WERI-Rb-1 (cell line): ENCODE measurements around the gene PCYOX1L.
"Not testable (repeated sequence)": the region's sequence is repeated elsewhere in the genome, so short reads cannot be mapped to it uniquely, and the experiment has no call there.

Experiments used
- DNase-seq: peaks from one replicate; pipeline ENCODE4 v3.0.0-alpha.2; 2020
- H3K27ac ChIP-seq: fragments of 250-450 bp; sonication (Bioruptor Pico); 2 replicates; pipeline ENCODE4 v1.5.1; 2020; ENCODE audit warnings: mild to moderate bottlenecking, moderate library complexity
- H3K27me3 ChIP-seq: fragments of 250-450 bp; sonication (Bioruptor Pico); 2 replicates; pipeline ENCODE4 v1.5.1; 2021; ENCODE audit warnings: mild to moderate bottlenecking, low read depth, moderate library complexity; ENCODE audit not compliant: insufficient read depth, severe bottlenecking
- H3K36me3 ChIP-seq: fragments of 250-450 bp; sonication (Bioruptor Pico); 2 replicates; pipeline ENCODE4 v1.5.1; 2020; ENCODE audit warnings: mild to moderate bottlenecking, moderate library complexity
- H3K4me3 ChIP-seq: 2 replicates; pipeline ENCODE4 v1.5.1; 2011; ENCODE audit warnings: low read depth, mild to moderate bottlenecking, control low read depth, low read length
- H3K9me3 ChIP-seq: fragments of 250-450 bp; sonication (Bioruptor Pico); 2 replicates; pipeline ENCODE4 v1.5.1; 2021; ENCODE audit warnings: mild to moderate bottlenecking, moderate library complexity; ENCODE audit not compliant: severe bottlenecking
- TF ChIP-seq, protein P1 (sequence below): IDR thresholded peaks from 2 replicates; pipeline ENCODE4 v1.5.1; 2011; ENCODE audit warnings: low read depth, mild to moderate bottlenecking, control low read depth, inconsistent platforms, low read length

Gene PCYOX1L

DNA sequence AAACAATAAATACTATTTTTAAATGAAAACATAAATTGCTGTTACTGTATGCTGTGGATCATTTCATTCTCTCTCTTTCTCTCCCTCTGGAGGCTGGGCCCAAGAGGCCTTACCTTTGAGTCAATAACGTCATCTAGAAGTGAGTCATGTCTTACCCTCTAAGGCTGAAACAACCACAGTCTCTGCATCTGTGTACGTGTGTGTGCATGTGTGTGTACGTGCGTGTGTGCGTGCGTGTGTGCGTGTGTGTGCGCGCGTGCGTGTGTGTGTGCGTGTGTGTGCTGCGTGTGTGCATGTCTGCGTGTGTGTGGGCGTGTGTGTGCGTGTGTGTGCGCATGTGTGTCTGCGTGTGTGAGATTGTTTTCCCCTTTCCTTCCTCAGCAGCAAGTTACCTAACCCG is 34.9 kb downstream of the PCYOX1L start:
- Histone ChIP-seq H3K27ac (no peak overlapping the region), H3K27me3 (no peaks in the 10 kb centered on the region), H3K36me3 (no peaks in the 10 kb centered on the region), H3K9me3 (no peaks in the 10 kb centered on the region), H3K4me3 (no peak overlapping the region)
- TF ChIP-seq, protein P1, sequence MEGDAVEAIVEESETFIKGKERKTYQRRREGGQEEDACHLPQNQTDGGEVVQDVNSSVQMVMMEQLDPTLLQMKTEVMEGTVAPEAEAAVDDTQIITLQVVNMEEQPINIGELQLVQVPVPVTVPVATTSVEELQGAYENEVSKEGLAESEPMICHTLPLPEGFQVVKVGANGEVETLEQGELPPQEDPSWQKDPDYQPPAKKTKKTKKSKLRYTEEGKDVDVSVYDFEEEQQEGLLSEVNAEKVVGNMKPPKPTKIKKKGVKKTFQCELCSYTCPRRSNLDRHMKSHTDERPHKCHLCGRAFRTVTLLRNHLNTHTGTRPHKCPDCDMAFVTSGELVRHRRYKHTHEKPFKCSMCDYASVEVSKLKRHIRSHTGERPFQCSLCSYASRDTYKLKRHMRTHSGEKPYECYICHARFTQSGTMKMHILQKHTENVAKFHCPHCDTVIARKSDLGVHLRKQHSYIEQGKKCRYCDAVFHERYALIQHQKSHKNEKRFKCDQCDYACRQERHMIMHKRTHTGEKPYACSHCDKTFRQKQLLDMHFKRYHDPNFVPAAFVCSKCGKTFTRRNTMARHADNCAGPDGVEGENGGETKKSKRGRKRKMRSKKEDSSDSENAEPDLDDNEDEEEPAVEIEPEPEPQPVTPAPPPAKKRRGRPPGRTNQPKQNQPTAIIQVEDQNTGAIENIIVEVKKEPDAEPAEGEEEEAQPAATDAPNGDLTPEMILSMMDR, result no peak
- DNase-seq, result no peak

GRCh38 chr5:149394996-149395395 is 37.1 kb downstream of the PCYOX1L start:
- H3K27ac ChIP-seq, H3K9me3 ChIP-seq, DNase-seq, H3K27me3 ChIP-seq, H3K4me3 ChIP-seq, H3K36me3 ChIP-seq: not testable (repeated sequence)

GRCh38 chr5:149397530-149397929 is 39.7 kb downstream of the PCYOX1L start:
- Histone ChIP-seq H3K36me3 (no peaks in the 10 kb centered on the region), H3K27me3 (no peaks in the 10 kb centered on the region), H3K4me3 (no peak overlapping the region), H3K9me3 (no peaks in the 10 kb centered on the region), H3K27ac (no peak overlapping the region)
- DNase-seq, result no peak
- TF ChIP-seq, protein P1, result no peak

DNA sequence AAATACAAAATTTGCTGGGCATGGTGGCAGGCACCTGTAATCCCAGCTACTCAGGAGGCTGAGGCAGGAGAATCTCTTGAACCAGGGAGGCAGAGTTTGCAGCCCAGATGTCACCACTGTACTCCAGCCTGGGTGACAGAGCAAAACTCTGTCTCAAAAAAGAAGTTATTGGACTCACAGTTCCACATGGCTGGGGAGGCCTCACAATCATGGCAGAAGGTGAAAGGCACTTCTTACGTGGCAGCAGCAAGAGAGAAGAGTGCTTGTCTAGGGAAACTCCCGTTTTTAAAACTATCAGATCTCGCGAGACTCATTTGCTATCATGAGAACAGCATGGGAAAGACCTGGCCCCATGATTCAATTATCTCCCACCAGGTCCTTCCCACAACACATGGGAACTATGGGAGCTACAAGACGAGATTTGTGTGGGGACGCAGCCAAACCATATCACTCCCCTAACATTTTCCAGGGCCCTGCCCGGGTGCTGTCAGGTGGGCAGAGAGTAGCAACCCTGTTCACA is 41.0 kb downstream of the PCYOX1L start:
- H3K36me3 ChIP-seq, H3K9me3 ChIP-seq, DNase-seq: not testable (repeated sequence)

GRCh38 chr5:149399775-149400174 is 41.9 kb downstream of the PCYOX1L start:
- DNase-seq, result no peak

More for the DNA sequence above, 41.0 kb downstream of the PCYOX1L start:
- H3K4me3 ChIP-seq, H3K27ac ChIP-seq, H3K27me3 ChIP-seq: not testable (repeated sequence)

DNA sequence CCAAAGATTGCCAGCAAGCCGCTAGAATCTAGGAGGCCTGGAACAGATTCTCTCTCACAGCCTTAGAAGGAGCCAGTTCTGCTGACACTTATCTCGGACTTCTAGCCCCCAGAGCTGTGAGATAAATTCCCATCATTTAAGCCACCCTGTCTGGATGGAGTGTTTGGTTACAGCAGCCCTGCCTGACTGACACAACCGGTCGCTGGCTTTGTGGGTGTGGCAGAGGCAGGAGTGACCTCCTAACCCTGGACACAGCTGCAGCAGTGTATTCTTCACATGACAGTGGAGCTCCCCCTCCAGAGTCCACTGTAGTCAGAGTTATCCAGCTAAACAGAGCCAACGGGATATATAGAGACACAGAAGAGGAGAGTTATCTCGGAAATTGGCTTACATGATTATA is 42.5 kb downstream of the PCYOX1L start:
- Histone ChIP-seq H3K27me3 (no peaks in the 10 kb centered on the region), H3K4me3 (peak overlapping the region; percentile 7; the same call in 1 of the 2 replicates), H3K36me3 (no peaks in the 10 kb centered on the region), H3K27ac (peak overlapping the region; percentile 72), H3K9me3 (no peaks in the 10 kb centered on the region)
- DNase-seq, result peak; percentile 61
- TF ChIP-seq, protein P1, result no peak

More at GRCh38 chr5:149399775-149400174, 41.9 kb downstream of the PCYOX1L start:
- Histone ChIP-seq H3K4me3 (no peak overlapping the region; the same call in 1 of the 2 replicates), H3K36me3 (no peaks in the 10 kb centered on the region), H3K9me3 (no peaks in the 10 kb centered on the region), H3K27ac (peak overlapping the region; percentile 72), H3K27me3 (no peaks in the 10 kb centered on the region)
- TF ChIP-seq, protein P1, result no peak

DNA sequence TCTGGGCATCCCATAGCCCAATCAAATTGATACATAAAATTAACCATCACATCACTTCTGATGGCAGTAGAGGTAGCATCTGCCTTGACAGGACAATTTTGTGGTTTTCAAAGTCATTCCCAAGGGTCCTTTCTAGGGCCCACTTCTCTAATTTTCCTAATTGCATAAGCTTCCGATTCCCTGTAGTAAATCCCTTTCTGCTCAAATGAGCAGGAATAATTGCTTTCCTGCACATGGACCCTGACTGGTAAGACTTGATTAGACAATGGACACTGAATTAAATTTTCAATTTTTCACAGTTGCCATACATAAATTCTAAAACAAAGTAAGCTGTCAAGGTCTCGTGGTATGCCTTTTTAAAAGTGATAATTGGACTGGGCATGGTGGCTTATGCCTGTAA is 43.2 kb downstream of the PCYOX1L start:
- TF ChIP-seq, protein P1, result no peak
- Histone ChIP-seq H3K9me3 (no peaks in the 10 kb centered on the region), H3K27me3 (no peaks in the 10 kb centered on the region), H3K36me3 (no peaks in the 10 kb centered on the region), H3K27ac (peak overlapping the region; percentile 72), H3K4me3 (no peak overlapping the region)
- DNase-seq, result no peak
